ENCODE results near the gene OR1C1. TPM values are rescaled to one million over a fixed set of nuclear protein-coding genes. Genes with fewer than 3 reads are reported as not detected.

OR1C1 gene
- total and polyA plus RNA-seq, 9 donors = not detected

DNA sequence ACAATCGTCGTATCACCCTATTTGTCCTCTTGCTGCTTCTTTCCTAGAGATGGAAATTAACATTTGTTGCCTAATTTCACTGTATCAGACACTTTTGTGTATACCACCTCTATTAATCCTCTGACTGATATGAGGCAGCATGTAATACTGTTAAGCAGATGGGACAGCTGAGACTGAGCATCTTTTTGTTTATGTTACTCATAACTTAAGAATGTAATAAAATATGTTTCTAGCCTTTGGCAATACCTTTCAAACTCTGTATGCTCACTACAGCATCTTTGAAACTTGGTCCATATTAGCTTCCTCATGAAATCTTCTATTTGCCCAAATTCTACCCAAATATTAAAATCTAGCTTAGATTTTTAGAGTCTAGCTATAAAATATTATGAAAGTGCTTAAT, 19.6 kb downstream of the OR1C1 start:
- TF ChIP-seq POLR2A (IDR thresholded peaks at IDR 0.05) (no peak), EP300 (IDR thresholded peaks at IDR 0.05) (no peak)
- TF ChIP-seq, protein P1, sequence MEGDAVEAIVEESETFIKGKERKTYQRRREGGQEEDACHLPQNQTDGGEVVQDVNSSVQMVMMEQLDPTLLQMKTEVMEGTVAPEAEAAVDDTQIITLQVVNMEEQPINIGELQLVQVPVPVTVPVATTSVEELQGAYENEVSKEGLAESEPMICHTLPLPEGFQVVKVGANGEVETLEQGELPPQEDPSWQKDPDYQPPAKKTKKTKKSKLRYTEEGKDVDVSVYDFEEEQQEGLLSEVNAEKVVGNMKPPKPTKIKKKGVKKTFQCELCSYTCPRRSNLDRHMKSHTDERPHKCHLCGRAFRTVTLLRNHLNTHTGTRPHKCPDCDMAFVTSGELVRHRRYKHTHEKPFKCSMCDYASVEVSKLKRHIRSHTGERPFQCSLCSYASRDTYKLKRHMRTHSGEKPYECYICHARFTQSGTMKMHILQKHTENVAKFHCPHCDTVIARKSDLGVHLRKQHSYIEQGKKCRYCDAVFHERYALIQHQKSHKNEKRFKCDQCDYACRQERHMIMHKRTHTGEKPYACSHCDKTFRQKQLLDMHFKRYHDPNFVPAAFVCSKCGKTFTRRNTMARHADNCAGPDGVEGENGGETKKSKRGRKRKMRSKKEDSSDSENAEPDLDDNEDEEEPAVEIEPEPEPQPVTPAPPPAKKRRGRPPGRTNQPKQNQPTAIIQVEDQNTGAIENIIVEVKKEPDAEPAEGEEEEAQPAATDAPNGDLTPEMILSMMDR (IDR thresholded peaks at IDR 0.05) = no peak
- H3K27me3 ChIP-seq = no peaks in the 10 kb centered on the region
- H3K27ac ChIP-seq = no peak overlapping the region
- H3K36me3 ChIP-seq = no peaks in the 10 kb centered on the region
- H3K4me3 ChIP-seq = no peak overlapping the region
- H3K9me3 ChIP-seq = no peaks in the 10 kb centered on the region
- WGBS, 3 donors = 85 to 91% (median 89%) methylated on average over 2 of the region's 2 CpGs
- intact Hi-C loops (cut with DNase I) = no loop called here
- no peak for DNase-seq
- H3K4me1 ChIP-seq (ENCODE audit: insufficient read depth) = no peaks in the 10 kb centered on the region

GRCh38 chr1:247738315-247738714, 22.0 kb downstream of the OR1C1 start, which contains the start of gene OR14K1:
Gene OR14K1 (plus strand): TSS chr1:247738615. CDS start chr1:247738615, 0 bp downstream.
- H3K9me3 ChIP-seq = no peaks in the 10 kb centered on the region
- no peaks in the 10 kb centered on the region for H3K27me3 ChIP-seq
- H3K4me1 ChIP-seq (ENCODE audit: insufficient read depth) = no peaks in the 10 kb centered on the region
- no peak for DNase-seq
- WGBS, 3 donors = 87 to 97% (median 90%) methylated on average over 1 of the region's 1 CpG
- TF ChIP-seq POLR2A (IDR thresholded peaks at IDR 0.05) = no peak
- TF ChIP-seq, protein P1 (IDR thresholded peaks at IDR 0.05) = no peak
- no peak for TF ChIP-seq EP300 (IDR thresholded peaks at IDR 0.05)
- no peak within 1 kb of the TSS for H3K4me3 ChIP-seq
- no peaks in the 10 kb centered on the region for H3K36me3 ChIP-seq
- H3K27ac ChIP-seq = no peak within 1 kb of the TSS
- intact Hi-C loops (cut with DNase I) = no loop called here

GRCh38 chr1:247721222-247721621, 39.1 kb downstream of the OR1C1 start:
- Histone ChIP-seq H3K27me3 (no peaks in the 10 kb centered on the region), H3K4me3 (no peak overlapping the region), H3K27ac (no peak overlapping the region), H3K36me3 (no peaks in the 10 kb centered on the region), H3K9me3 (no peaks in the 10 kb centered on the region), H3K4me1 (ENCODE audit: insufficient read depth) (no peaks in the 10 kb centered on the region)
- no peak for DNase-seq
- intact Hi-C loops (cut with DNase I) = no loop called here
- TF ChIP-seq, protein P1 (IDR thresholded peaks at IDR 0.05) = no peak
- TF ChIP-seq POLR2A (IDR thresholded peaks at IDR 0.05) = no peak
- TF ChIP-seq EP300 (IDR thresholded peaks at IDR 0.05) = no peak
- WGBS, 3 donors = 87 to 91% (median 91%) methylated on average over 4 of the region's 4 CpGs

DNA sequence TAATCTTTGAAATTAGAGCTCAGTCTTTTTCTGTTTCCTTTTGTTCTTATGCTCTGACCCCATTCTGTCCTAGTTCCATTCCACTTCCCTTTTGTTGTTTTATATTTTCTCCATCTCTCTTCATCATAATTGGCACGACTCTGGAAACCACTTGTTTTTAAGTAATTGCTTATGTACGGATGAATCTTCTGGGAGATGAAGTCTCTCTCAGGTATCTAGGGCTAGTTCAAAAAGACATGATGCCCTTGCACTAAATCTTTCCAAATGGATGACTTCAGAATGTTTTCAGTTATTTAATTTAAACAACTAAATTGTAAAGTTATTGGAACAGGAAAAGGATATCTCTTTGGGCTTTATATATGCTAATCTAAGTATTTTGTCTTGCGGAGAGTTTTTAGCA, 43.8 kb downstream of the OR1C1 start, which contains the start of gene OR6F1:
Gene OR6F1 (minus strand): TSS at position 101 of the 400 bp plus-strand sequence. CDS start 3,891 bp downstream, outside the sequence.
- DNase-seq = no peak
- intact Hi-C loops (cut with DNase I) = no loop called here
- 80 to 81% (median 80%) methylated on average over 3 of the region's 3 CpGs for WGBS, 3 donors
- Histone ChIP-seq H3K4me3 (no peak within 1 kb of the TSS), H3K9me3 (no peaks in the 10 kb centered on the region), H3K27me3 (no peaks in the 10 kb centered on the region), H3K27ac (no peak within 1 kb of the TSS), H3K4me1 (ENCODE audit: insufficient read depth) (no peaks in the 10 kb centered on the region), H3K36me3 (no peaks in the 10 kb centered on the region)
- no peak for TF ChIP-seq EP300 (IDR thresholded peaks at IDR 0.05)
- TF ChIP-seq, protein P1 (IDR thresholded peaks at IDR 0.05) = no peak
- TF ChIP-seq POLR2A (IDR thresholded peaks at IDR 0.05) = no peak
